HPDE6-E6E7 (cell line): ENCODE results near the gene MBTPS2.
"Not testable (repeated sequence)": the region's sequence is repeated elsewhere in the genome, so short reads cannot be mapped to it uniquely, and the experiment has no call there.

Experiments
- DNase-seq: peaks from one replicate; pipeline ENCODE4 v3.0.0; 2011; ENCODE audit warnings: missing footprints; ENCODE audit errors: extremely low spot score

Gene MBTPS2

GRCh38 chrX:21839334-21840192, at the start of gene MBTPS2:
MBTPS2 (plus strand) TSS chrX:21839617; CDS start chrX:21839735, 118 bp downstream.
- DNase-seq = peak; percentile 20

- DNase-seq = peak; percentile 52
Observed at GRCh38 chrX:21798677-21799219, 40.7 kb upstream of the MBTPS2 start.

- no peak for DNase-seq
Observed at GRCh38 chrX:21799767-21800166, 39.6 kb upstream of the MBTPS2 start.

GRCh38 chrX:21800344-21800770, 39.1 kb upstream of the MBTPS2 start:
- DNase-seq = no peak

- DNase-seq = no peak
Observed at GRCh38 chrX:21802054-21802670, 37.3 kb upstream of the MBTPS2 start.

- DNase-seq = no peak
Observed at GRCh38 chrX:21802839-21803238, 36.6 kb upstream of the MBTPS2 start.

GRCh38 chrX:21806691-21807090, 32.7 kb upstream of the MBTPS2 start:
- no peak for DNase-seq

GRCh38 chrX:21811832-21812231, 27.6 kb upstream of the MBTPS2 start:
- no peak for DNase-seq

GRCh38 chrX:21812628-21813027, 26.8 kb upstream of the MBTPS2 start:
- DNase-seq = no peak

GRCh38 chrX:21813612-21814368, 25.6 kb upstream of the MBTPS2 start:
- no peak for DNase-seq

GRCh38 chrX:21816136-21816535, 23.3 kb upstream of the MBTPS2 start:
- DNase-seq = no peak

- not testable (repeated sequence) for DNase-seq
Observed at GRCh38 chrX:21820170-21820569, 19.2 kb upstream of the MBTPS2 start.

- DNase-seq = no peak
Observed at GRCh38 chrX:21821875-21822274, 17.5 kb upstream of the MBTPS2 start.

GRCh38 chrX:21831496-21831895, 7.9 kb upstream of the MBTPS2 start:
- no peak for DNase-seq

GRCh38 chrX:21837056-21837455, 2.4 kb upstream of the MBTPS2 start:
- DNase-seq = no peak

GRCh38 chrX:21838937-21839333, 482 bp upstream of the MBTPS2 start:
- DNase-seq = no peak

GRCh38 chrX:21840193-21840545, 752 bp downstream of the MBTPS2 start:
- DNase-seq = no peak

- DNase-seq = no peak
Observed at GRCh38 chrX:21843179-21843578, 3.8 kb downstream of the MBTPS2 start.

- no peak for DNase-seq
Observed at GRCh38 chrX:21845096-21845495, 5.7 kb downstream of the MBTPS2 start.

GRCh38 chrX:21847342-21847741, 7.9 kb downstream of the MBTPS2 start:
- DNase-seq = no peak

GRCh38 chrX:21853578-21853977, 14.2 kb downstream of the MBTPS2 start:
- no peak for DNase-seq

GRCh38 chrX:21855937-21856415, 16.6 kb downstream of the MBTPS2 start, which contains the start of gene YY2:
YY2 (plus strand) TSS chrX:21855987; CDS start chrX:21856485, 498 bp downstream.
- no peak for DNase-seq
